ENCODE results near the gene GARIN5B.

GRCh38 chr19:55400281-55401087 is 37.4 kb upstream of the GARIN5B start:
- TF ChIP-seq CTCF (IDR thresholded peaks at IDR 0.05), result no peak
- TF ChIP-seq EZH2 (IDR thresholded peaks at IDR 0.05; ENCODE audit: borderline replicate concordance, insufficient read depth, low read depth, low read length, poor library complexity, severe bottlenecking), result no peak

All from B cell (primary cell).